ENCODE results near the gene GSTO1.
"Not testable (repeated sequence)": the region's sequence is repeated elsewhere in the genome, so short reads cannot be mapped to it uniquely, and the experiment has no call there.

GSTO1 gene

DNA sequence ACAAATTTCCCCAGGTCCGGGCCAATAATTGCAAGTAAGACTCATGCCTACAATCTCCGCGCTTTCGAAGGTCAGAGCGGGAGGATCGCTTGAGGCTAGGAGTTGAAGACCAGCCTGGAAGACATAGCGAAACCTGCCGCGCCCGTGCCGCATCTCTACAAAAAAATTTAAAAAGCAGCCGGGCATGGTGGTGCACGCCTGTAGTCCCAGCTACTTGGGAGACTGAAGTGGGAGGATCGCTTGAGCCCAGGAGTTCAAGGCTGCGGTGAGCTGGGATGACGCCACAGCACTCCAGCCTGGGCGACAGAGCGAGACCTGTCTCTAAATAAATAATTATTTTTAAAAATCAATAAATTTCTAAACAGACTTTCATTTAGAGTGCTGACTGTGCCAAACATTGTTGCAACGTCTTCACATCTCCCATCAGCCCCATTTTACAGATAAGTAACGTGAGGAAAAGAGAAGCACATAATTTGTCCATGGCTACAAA, 22.0 kb upstream of the GSTO1 start:
- Histone ChIP-seq H3K9me3 (ENCODE audit: control insufficient read depth, low read length) (no peaks in the 10 kb centered on the region), H3K27me3 (ENCODE audit: control insufficient read depth, insufficient read depth, low read length, poor library complexity, severe bottlenecking) (peaks cover 11% of the 10 kb centered on the region), H3K27ac (ENCODE audit: insufficient read depth, low read depth, low read length, poor library complexity, severe bottlenecking) (no peak overlapping the region), H3K4me3 (ENCODE audit: insufficient read depth, low read depth, low read length) (peak overlapping the region; percentile 73), H3K36me3 (ENCODE audit: control insufficient read depth, insufficient read depth, low read length) (no peaks in the 10 kb centered on the region), H3K4me1 (ENCODE audit: control insufficient read depth, insufficient read depth, low read length) (no peaks in the 10 kb centered on the region)
- WGBS, 2 experiments: 19 to 33% methylated on average over 17 to 20 of the region's 20 CpGs

DNA sequence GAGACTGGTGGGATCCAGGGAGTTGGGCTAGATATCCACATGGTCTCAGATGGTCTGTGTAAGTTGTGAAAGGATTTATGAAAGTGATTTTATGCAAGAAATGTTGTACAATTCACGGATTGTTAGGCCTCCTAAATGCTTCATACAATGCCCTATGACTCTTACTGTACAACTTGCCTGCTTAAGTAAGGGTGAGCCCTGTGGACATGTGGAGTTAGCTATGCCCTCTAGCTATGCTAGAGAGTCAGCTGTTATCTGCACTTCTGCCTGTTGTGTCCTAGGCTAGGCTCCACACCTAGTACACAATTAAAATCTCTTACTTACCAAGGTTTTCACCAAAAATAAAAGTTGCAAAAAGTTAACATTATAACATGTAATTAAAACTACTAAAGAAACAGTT, 20.9 kb upstream of the GSTO1 start:
- Histone ChIP-seq H3K27me3 (ENCODE audit: control insufficient read depth, insufficient read depth, low read length, poor library complexity, severe bottlenecking) (peaks cover 11% of the 10 kb centered on the region), H3K36me3 (ENCODE audit: control insufficient read depth, insufficient read depth, low read length) (no peaks in the 10 kb centered on the region), H3K4me1 (ENCODE audit: control insufficient read depth, insufficient read depth, low read length) (no peaks in the 10 kb centered on the region), H3K27ac (ENCODE audit: insufficient read depth, low read depth, low read length, poor library complexity, severe bottlenecking) (no peak overlapping the region), H3K9me3 (ENCODE audit: control insufficient read depth, low read length) (no peaks in the 10 kb centered on the region), H3K4me3 (ENCODE audit: insufficient read depth, low read depth, low read length) (no peak overlapping the region)
- WGBS, 2 experiments: 80 to 100% methylated on average over 1 of the region's 1 CpG

DNA sequence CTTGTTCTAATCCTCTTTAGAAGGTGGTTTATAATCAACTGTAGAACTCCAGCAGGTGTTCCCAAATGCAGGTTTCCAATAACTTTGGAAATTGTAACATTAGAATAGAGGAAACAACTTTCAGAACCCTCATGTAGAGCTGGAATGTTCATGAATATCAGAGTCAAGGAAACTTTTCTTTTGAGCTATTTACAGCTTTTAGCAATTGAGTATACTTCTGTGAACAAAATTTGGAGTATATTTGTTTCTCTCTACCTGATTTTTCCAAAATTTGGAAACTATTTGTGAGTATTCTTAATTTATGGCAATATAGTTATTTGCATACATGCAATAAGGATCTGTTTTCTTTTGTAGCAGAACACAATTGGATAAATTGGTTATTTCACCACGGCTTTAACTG, 19.8 kb upstream of the GSTO1 start:
- no peaks in the 10 kb centered on the region for H3K36me3 ChIP-seq (ENCODE audit: control insufficient read depth, insufficient read depth, low read length)
- no peaks in the 10 kb centered on the region for H3K9me3 ChIP-seq (ENCODE audit: control insufficient read depth, low read length)
- WGBS, 2 experiments: 86% methylated on average over 1 of the region's 1 CpG
- no peak overlapping the region for H3K4me3 ChIP-seq (ENCODE audit: insufficient read depth, low read depth, low read length)
- no peaks in the 10 kb centered on the region for H3K4me1 ChIP-seq (ENCODE audit: control insufficient read depth, insufficient read depth, low read length)
- no peak overlapping the region for H3K27ac ChIP-seq (ENCODE audit: insufficient read depth, low read depth, low read length, poor library complexity, severe bottlenecking)
- H3K27me3 ChIP-seq (ENCODE audit: control insufficient read depth, insufficient read depth, low read length, poor library complexity, severe bottlenecking): peaks cover 11% of the 10 kb centered on the region

DNA sequence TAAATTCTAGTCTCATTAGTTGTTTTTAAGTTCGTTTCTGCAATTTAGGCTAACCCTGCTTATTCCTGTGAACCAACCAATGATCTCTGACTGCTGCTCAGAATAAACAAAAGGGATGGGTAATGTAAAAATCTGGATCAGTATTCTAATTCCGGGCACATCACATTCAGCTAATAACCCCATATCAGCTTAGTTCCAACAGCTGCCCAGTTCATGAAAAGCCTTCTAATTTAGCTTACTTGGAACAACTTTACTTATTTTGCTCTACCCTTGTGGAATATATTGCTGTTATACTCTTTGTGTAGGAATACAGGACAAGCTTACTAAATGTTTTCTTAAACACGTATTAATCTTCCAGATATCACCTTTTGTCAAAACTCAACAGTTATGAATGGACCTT, 18.9 kb upstream of the GSTO1 start:
- H3K9me3 ChIP-seq (ENCODE audit: control insufficient read depth, low read length): no peaks in the 10 kb centered on the region
- H3K27ac ChIP-seq (ENCODE audit: insufficient read depth, low read depth, low read length, poor library complexity, severe bottlenecking): no peak overlapping the region
- 83 to 93% methylated on average over 3 of the region's 3 CpGs for WGBS, 2 experiments
- no peak overlapping the region for H3K4me3 ChIP-seq (ENCODE audit: insufficient read depth, low read depth, low read length)
- H3K36me3 ChIP-seq (ENCODE audit: control insufficient read depth, insufficient read depth, low read length): no peaks in the 10 kb centered on the region
- H3K27me3 ChIP-seq (ENCODE audit: control insufficient read depth, insufficient read depth, low read length, poor library complexity, severe bottlenecking): peaks cover 11% of the 10 kb centered on the region
- no peaks in the 10 kb centered on the region for H3K4me1 ChIP-seq (ENCODE audit: control insufficient read depth, insufficient read depth, low read length)

DNA sequence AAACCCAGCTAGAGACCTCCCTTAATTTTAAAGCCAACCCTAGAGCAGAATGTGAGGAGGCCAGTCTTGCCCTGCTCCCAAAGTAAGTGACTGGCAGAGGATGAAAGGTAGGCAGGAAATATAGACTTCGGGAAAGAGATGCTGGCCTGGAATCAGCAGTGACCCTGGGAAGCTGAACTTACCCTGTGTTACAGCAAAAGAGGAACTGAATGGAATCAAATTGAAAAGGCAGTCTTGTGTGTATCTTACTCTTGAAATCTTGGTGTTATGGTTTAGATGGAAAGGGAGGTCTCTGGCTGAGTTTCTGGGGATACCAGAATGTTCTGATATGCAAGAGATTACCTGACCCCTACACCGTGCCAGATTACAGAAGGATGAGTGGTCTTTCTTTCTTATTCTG, 14.6 kb upstream of the GSTO1 start:
- 85 to 90% methylated on average over 2 of the region's 2 CpGs for WGBS, 2 experiments

GRCh38 chr10:104242545-104242944, 12.1 kb upstream of the GSTO1 start:
- Histone ChIP-seq H3K4me3 (ENCODE audit: insufficient read depth, low read depth, low read length) (no peak overlapping the region), H3K27me3 (ENCODE audit: control insufficient read depth, insufficient read depth, low read length, poor library complexity, severe bottlenecking) (no peaks in the 10 kb centered on the region), H3K4me1 (ENCODE audit: control insufficient read depth, insufficient read depth, low read length) (no peaks in the 10 kb centered on the region), H3K9me3 (ENCODE audit: control insufficient read depth, low read length) (no peaks in the 10 kb centered on the region), H3K27ac (ENCODE audit: insufficient read depth, low read depth, low read length, poor library complexity, severe bottlenecking) (no peak overlapping the region), H3K36me3 (ENCODE audit: control insufficient read depth, insufficient read depth, low read length) (no peaks in the 10 kb centered on the region)

More for the DNA sequence above, 14.6 kb upstream of the GSTO1 start:
- Histone ChIP-seq H3K36me3 (ENCODE audit: control insufficient read depth, insufficient read depth, low read length) (no peaks in the 10 kb centered on the region), H3K27ac (ENCODE audit: insufficient read depth, low read depth, low read length, poor library complexity, severe bottlenecking) (no peak overlapping the region), H3K4me3 (ENCODE audit: insufficient read depth, low read depth, low read length) (no peak overlapping the region), H3K4me1 (ENCODE audit: control insufficient read depth, insufficient read depth, low read length) (no peaks in the 10 kb centered on the region), H3K9me3 (ENCODE audit: control insufficient read depth, low read length) (no peaks in the 10 kb centered on the region), H3K27me3 (ENCODE audit: control insufficient read depth, insufficient read depth, low read length, poor library complexity, severe bottlenecking) (no peaks in the 10 kb centered on the region)

DNA sequence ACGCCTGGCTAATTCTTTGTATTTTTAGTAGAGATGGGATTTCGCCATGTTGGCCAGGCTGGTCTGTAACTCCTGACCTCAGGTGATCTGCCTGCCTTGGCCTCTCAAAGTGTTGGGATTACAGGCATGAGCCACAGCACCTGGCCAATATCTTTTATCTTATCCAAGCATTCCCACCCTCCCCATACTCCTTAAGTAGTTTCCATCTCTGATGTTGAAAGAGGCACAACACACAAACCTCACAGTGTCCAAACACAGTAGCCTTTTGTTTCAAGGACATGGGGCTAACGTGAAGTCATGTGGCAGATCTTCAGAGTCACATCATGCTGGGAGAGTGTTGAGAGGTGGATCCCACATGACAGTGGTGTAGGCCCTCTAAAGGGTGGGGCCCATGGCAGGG, 11.7 kb upstream of the GSTO1 start:
- WGBS, 2 experiments: 90 to 96% methylated on average over 3 of the region's 3 CpGs

GRCh38 chr10:104243512-104243911, 11.2 kb upstream of the GSTO1 start:
- Histone ChIP-seq H3K4me1 (ENCODE audit: control insufficient read depth, insufficient read depth, low read length) (no peaks in the 10 kb centered on the region), H3K27ac (ENCODE audit: insufficient read depth, low read depth, low read length, poor library complexity, severe bottlenecking) (no peak overlapping the region), H3K4me3 (ENCODE audit: insufficient read depth, low read depth, low read length) (no peak overlapping the region), H3K27me3 (ENCODE audit: control insufficient read depth, insufficient read depth, low read length, poor library complexity, severe bottlenecking) (no peaks in the 10 kb centered on the region), H3K9me3 (ENCODE audit: control insufficient read depth, low read length) (no peaks in the 10 kb centered on the region), H3K36me3 (ENCODE audit: control insufficient read depth, insufficient read depth, low read length) (no peaks in the 10 kb centered on the region)
- WGBS, 2 experiments: 92 to 93% methylated on average over 5 of the region's 5 CpGs

More for the DNA sequence above, 11.7 kb upstream of the GSTO1 start:
- H3K27ac ChIP-seq (ENCODE audit: insufficient read depth, low read depth, low read length, poor library complexity, severe bottlenecking); H3K27me3 ChIP-seq (ENCODE audit: control insufficient read depth, insufficient read depth, low read length, poor library complexity, severe bottlenecking); H3K4me1 ChIP-seq (ENCODE audit: control insufficient read depth, insufficient read depth, low read length); H3K36me3 ChIP-seq (ENCODE audit: control insufficient read depth, insufficient read depth, low read length); H3K9me3 ChIP-seq (ENCODE audit: control insufficient read depth, low read length); H3K4me3 ChIP-seq (ENCODE audit: insufficient read depth, low read depth, low read length): not testable (repeated sequence)

DNA sequence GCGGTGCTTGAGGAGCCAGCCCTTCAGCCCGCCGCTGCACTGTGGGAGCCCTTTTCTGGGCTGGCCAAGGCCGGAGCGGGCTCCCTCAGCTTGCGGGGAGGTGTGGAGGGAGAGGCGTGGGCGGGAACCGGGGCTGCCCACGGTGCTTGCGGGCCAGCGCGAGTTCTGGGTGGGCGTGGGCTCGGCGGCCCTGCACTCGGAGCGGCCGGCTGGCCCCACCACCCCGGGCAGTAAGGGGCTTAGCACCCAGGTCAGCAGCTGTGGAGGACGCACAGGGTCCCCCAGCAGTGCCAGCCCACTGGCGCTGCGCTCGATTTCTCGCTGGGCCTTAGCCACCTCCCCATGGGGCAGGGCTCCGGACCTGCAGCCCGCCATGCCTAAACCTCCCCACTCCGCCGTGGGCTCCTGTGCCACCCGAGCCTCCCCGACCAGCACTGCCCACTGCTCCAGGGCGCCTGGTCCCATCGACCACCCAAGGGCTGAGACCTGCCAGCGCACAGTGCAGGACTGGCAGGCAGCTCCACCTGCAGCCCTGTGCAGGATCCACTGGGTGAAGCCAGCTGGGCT, 9.5 kb upstream of the GSTO1 start:
- no peaks in the 10 kb centered on the region for H3K36me3 ChIP-seq (ENCODE audit: control insufficient read depth, insufficient read depth, low read length)
- no peak overlapping the region for H3K27ac ChIP-seq (ENCODE audit: insufficient read depth, low read depth, low read length, poor library complexity, severe bottlenecking)
- WGBS, 2 experiments: 95 to 96% methylated on average over 34 of the region's 34 CpGs
- H3K4me3 ChIP-seq (ENCODE audit: insufficient read depth, low read depth, low read length): no peak overlapping the region
- H3K4me1 ChIP-seq (ENCODE audit: control insufficient read depth, insufficient read depth, low read length): no peaks in the 10 kb centered on the region
- H3K27me3 ChIP-seq (ENCODE audit: control insufficient read depth, insufficient read depth, low read length, poor library complexity, severe bottlenecking): no peaks in the 10 kb centered on the region
- H3K9me3 ChIP-seq (ENCODE audit: control insufficient read depth, low read length): no peaks in the 10 kb centered on the region

- WGBS, 2 experiments: 93 to 95% methylated on average over 2 of the region's 2 CpGs
- no peak overlapping the region for H3K27ac ChIP-seq (ENCODE audit: insufficient read depth, low read depth, low read length, poor library complexity, severe bottlenecking)
- no peaks in the 10 kb centered on the region for H3K27me3 ChIP-seq (ENCODE audit: control insufficient read depth, insufficient read depth, low read length, poor library complexity, severe bottlenecking)
- no peaks in the 10 kb centered on the region for H3K36me3 ChIP-seq (ENCODE audit: control insufficient read depth, insufficient read depth, low read length)
- H3K9me3 ChIP-seq (ENCODE audit: control insufficient read depth, low read length): no peaks in the 10 kb centered on the region
- H3K4me1 ChIP-seq (ENCODE audit: control insufficient read depth, insufficient read depth, low read length): no peaks in the 10 kb centered on the region
- no peak overlapping the region for H3K4me3 ChIP-seq (ENCODE audit: insufficient read depth, low read depth, low read length)
Observed at GRCh38 chr10:104246976-104247375, 7.7 kb upstream of the GSTO1 start.

Measured in ectodermal cell (in vitro differentiated cells).